Left cardiac atrium (tissue), 4 donors: ENCODE data around the gene NPRL2. TPM values are rescaled to one million over a fixed set of nuclear protein-coding genes. Genes with fewer than 3 reads are reported as not detected.
A peak's percentile ranks its signal among the peaks of the same experiment; 100 is the strongest.
"Not testable (repeated sequence)": the region's sequence is repeated elsewhere in the genome, so short reads cannot be mapped to it uniquely, and the experiment has no call there.

Experiments
- ATAC-seq, 2 donors: fragments of 200-7000 bp; cut with Tn5 transposase; one replicate each; pipeline ENCODE4 v1.9.1; 2020; ENCODE audit warnings: mild to moderate bottlenecking in 2 of 2, moderate library complexity in 2 of 2
- DNase-seq: peaks from one replicate; pipeline ENCODE4 v3.0.0-alpha.2; 2020
- intact Hi-C, 2 donors: fragments of 100-400 bp; cut with DNase I; formaldehyde crosslinking; loops; one replicate each; pipeline versions ENCODE4 v1.14.1 to v1.15.1; 2022 to 2023
- total RNA-seq, 2 donors: library from RNA; stranded (reverse); fragmentation: NEBNext Ultra II Directional; extraction: Animal tissue kit (Norgen Biotek cat#: 25700); gene quantifications; one replicate each; pipeline ENCODE4 v1.2.1, GENCODE V29; 2021
- donor health status: DM: no; HTN: yes; CAD: no.
- donor health status: DM: no; HTN: yes; CAD: no; lungs with severe emphysema.
- donor health status: DM: yes; HTN: yes; CAD: no.
- donor health status: Dilated cardiomyopathy.

The NPRL2 gene
- total RNA-seq, 2 donors from 2014 or later = 12.6 to 19.9 TPM

GRCh38 chr3:50321336-50322114 lies 29.1 kb downstream of the NPRL2 start:
- ATAC-seq = peak; percentile 79 to 87
- DNase-seq = peak; percentile 93
- intact Hi-C loops = loop anchor here in 1 of 2 donors (10.0 kb wide), 1 partner anchor 87 kb away; the partner anchor contains the start of gene GNAI2

- ATAC-seq (peak; percentile 61 to 83), DNase-seq (peak; percentile 85)
- intact Hi-C loops = loop anchor here in 1 of 2 donors (10.0 kb wide), 1 partner anchor 86 kb away; the partner anchor contains the start of gene GNAI2
Measured at GRCh38 chr3:50320853-50321335, 29.7 kb downstream of the NPRL2 start.

- DNase-seq = no peak
- intact Hi-C loops = loop anchor here in 1 of 2 donors (10.0 kb wide), 1 partner anchor 85 kb away; the partner anchor contains the start of gene GNAI2
- ATAC-seq = no peak
Measured at GRCh38 chr3:50319894-50320625, 30.5 kb downstream of the NPRL2 start.

GRCh38 chr3:50319181-50319893 lies 31.2 kb downstream of the NPRL2 start:
- intact Hi-C loops = no loop called here
- DNase-seq (peak; percentile 23), ATAC-seq (no peak)

GRCh38 chr3:50318615-50319014 lies 32.0 kb downstream of the NPRL2 start:
- ATAC-seq (no peak), DNase-seq (no peak)
- intact Hi-C loops = no loop called here

- no peak for DNase-seq
- intact Hi-C loops = no loop called here
- ATAC-seq = no peak
Measured at GRCh38 chr3:50318163-50318562, 32.4 kb downstream of the NPRL2 start.

- ATAC-seq (no peak), DNase-seq (no peak)
- intact Hi-C loops = no loop called here
Measured at GRCh38 chr3:50317300-50317699, 33.3 kb downstream of the NPRL2 start.

- intact Hi-C loops = no loop called here
Measured at GRCh38 chr3:50316657-50317242, 33.8 kb downstream of the NPRL2 start.

GRCh38 chr3:50314816-50315215 lies 35.8 kb downstream of the NPRL2 start:
- no peak for DNase-seq
- intact Hi-C loops = no loop called here
- no peak for ATAC-seq

More at GRCh38 chr3:50316657-50317242, 33.8 kb downstream of the NPRL2 start:
- DNase-seq = peak; percentile 66
- ATAC-seq = peak in 1 of 2 donors; percentile 54

GRCh38 chr3:50314342-50314741 lies 36.2 kb downstream of the NPRL2 start:
- intact Hi-C loops = no loop called here
- no peak for ATAC-seq
- no peak for DNase-seq

GRCh38 chr3:50312041-50312440 lies 38.5 kb downstream of the NPRL2 start:
- intact Hi-C loops, ATAC-seq, DNase-seq: not testable (repeated sequence)

GRCh38 chr3:50304601-50305000 lies 46.0 kb downstream of the NPRL2 start:
- intact Hi-C loops = no loop called here
- no peak for DNase-seq
- no peak for ATAC-seq

- DNase-seq (peak; percentile 88), ATAC-seq (peak; percentile 4 to 26)
- intact Hi-C loops = no loop called here
Measured at GRCh38 chr3:50303013-50303815, 47.4 kb downstream of the NPRL2 start, which contains the start of gene HYAL1. TSS of gene HYAL1 (minus strand) at chr3:50303574. CDS start at chr3:50302956, 618 bp downstream.

- intact Hi-C loops = no loop called here
- ATAC-seq = no peak
Measured at GRCh38 chr3:50302095-50303012, 48.2 kb downstream of the NPRL2 start.

GRCh38 chr3:50300681-50301254 lies 49.8 kb downstream of the NPRL2 start:
- intact Hi-C loops = no loop called here
- ATAC-seq (no peak), DNase-seq (no peak)

More at GRCh38 chr3:50302095-50303012, 48.2 kb downstream of the NPRL2 start:
- DNase-seq = no peak

- intact Hi-C loops = no loop called here
Measured at GRCh38 chr3:50299929-50300680, 50.5 kb downstream of the NPRL2 start.

More at GRCh38 chr3:50299929-50300680, 50.5 kb downstream of the NPRL2 start:
- ATAC-seq (peak in 1 of 2 donors; percentile 2), DNase-seq (no peak)
